Midbrain (tissue), 1 donor: ENCODE results near the gene OSBPL10.

Experiments used
- DNase-seq: peaks from one replicate; lab custom pipeline; 2025; lab: John Stamatoyannopoulos, UW

Gene OSBPL10

GRCh38 chr3:31988271-31988670, 7.2 kb upstream of the OSBPL10 start:
- DNase-seq, result no peak

DNA sequence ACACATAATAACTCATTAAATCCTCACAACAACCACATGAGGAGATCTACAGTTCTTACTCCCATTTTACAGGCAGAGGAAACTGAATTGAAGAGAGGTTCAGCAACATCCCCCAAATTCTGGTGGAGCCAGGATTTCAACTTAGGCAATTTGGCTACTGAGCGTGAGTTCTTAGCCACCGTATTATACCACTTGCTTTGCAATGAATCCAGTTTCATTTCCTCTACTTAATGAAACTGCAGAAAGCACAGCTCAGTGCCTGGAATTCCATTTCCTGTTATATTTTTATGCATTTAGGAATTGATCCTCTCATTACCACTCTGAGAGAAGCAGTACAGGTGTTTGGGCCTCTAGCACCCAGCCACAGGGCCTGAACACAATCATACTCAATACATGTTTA, 4.8 kb upstream of the OSBPL10 start:
- DNase-seq, result no peak

- no peak for DNase-seq
These were observed 3.3 kb upstream of the OSBPL10 start for GRCh38 chr3:31984321-31984720.

DNA sequence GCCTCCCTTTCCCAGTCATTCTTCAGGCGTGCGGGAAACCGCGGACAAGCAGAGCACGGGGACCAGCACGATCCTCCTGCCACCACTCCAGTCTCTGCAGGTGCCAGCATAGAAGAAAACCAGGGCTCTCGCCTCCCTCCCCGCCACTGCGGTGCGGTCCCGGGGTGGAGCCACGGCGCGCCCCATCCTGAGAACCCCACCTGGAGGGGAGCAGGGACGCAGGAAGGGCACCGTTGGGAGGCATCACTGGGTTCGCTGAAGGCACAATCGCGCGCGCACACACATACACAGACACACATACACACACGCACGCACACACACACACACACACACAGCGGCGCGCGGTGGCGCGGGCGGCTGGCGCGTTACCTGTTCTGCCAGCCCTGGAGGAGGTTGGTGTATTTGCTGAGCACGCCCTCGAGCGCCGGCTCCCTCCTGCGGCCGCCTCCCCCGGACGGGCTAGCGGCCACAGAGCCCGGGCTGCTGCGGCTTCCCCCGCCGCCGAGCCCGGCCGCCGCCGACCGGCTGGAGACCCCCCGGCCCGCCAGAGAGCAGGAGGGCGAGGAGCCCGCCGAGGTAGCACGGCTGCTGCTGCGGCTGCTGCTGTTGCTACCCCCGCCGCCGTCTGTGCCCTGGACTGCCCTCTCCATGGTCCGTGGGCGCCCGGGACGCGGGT, 394 bp downstream of the OSBPL10 start:
- no peak for DNase-seq

GRCh38 chr3:31979001-31979697, 1.9 kb downstream of the OSBPL10 start:
- no peak for DNase-seq

DNA sequence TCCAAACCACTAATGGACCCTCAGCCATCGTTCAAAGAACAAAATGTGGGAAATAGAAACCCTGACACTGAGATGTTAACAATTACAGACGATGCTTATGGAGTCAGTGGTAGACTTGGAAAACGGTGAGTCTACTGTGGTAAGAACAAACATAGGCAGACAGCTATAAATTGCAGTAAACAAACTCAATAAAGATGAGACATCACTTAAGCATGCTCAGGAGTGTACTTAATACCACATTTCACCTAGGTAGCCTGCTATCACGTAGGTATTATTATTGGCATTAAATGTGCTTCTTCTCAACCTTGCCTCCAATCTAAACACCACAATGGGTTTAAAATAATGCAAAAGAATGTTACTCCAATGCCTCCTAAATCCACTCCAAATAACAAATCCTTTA, 2.5 kb downstream of the OSBPL10 start:
- no peak for DNase-seq

GRCh38 chr3:31977736-31978135, 3.3 kb downstream of the OSBPL10 start:
- no peak for DNase-seq

DNA sequence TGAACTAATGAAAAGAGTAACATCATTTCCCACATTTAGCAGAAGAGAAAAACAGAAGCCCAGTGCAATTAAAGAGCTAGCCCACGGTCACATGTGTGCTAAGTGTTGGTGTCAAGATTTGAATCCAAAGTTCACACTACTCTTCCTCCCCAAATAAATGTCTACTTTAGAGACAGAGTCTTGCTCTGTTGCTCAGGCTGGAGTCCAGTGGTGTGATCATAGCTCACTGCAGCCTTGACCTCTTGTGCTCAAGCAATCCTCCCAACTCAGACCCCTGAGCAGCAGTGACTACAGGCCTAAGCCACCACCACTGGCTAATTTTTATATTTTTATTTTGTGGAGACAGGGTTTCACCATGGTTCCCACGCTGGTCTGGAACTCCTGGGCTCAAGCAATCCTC, 4.8 kb downstream of the OSBPL10 start:
- DNase-seq, result no peak

GRCh38 chr3:31974964-31975363, 6.1 kb downstream of the OSBPL10 start:
- DNase-seq, result no peak

- no peak for DNase-seq
These were observed 6.6 kb downstream of the OSBPL10 start for GRCh38 chr3:31974471-31974870.

GRCh38 chr3:31973837-31974236, 7.2 kb downstream of the OSBPL10 start:
- DNase-seq, result no peak

GRCh38 chr3:31973081-31973480, 8.0 kb downstream of the OSBPL10 start:
- DNase-seq, result no peak

DNA sequence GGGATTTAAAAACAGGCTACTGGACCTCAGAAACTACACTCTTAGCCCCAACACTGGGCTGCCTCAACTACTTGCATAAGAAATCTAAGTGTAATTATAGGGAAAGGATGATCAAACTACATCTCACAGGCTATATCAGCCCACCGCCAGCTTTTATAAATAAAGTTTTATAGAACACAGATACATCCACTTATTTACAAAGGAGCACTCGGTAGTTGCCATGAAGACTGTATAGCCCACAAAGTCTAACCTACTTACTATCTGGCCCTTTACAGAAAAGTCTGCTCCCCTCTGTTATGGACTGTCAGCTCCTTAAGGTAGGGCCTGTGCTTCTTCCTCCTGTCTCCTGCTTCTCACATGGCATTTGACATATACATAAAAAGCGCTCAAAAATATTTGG, 9.5 kb downstream of the OSBPL10 start:
- DNase-seq, result no peak

DNA sequence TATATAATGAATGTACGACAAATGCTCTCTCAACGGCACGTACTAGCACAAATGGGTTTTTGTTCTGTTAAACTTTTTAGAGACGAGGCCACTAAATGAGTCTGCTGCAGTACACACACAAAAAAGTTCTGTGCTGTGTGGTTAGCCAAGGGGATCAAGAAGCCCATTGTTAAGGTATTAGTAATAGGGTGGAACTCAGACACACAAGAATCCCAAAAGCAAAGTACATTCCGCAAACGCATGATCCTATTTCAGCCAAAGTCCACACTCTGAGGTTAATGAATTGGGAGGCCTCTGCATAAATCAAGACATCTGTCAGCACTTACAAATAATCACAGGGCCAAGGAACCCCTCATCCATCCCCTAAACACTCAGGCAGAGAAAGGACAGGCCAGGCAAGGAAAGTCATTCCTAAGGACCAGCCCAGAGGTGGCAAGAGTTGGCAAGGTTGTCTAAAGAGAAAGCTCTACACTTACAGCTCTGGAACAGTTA, 12.1 kb downstream of the OSBPL10 start:
- no peak for DNase-seq

GRCh38 chr3:31968369-31968926, 12.6 kb downstream of the OSBPL10 start:
- no peak for DNase-seq

GRCh38 chr3:31967592-31967991, 13.5 kb downstream of the OSBPL10 start:
- no peak for DNase-seq

DNA sequence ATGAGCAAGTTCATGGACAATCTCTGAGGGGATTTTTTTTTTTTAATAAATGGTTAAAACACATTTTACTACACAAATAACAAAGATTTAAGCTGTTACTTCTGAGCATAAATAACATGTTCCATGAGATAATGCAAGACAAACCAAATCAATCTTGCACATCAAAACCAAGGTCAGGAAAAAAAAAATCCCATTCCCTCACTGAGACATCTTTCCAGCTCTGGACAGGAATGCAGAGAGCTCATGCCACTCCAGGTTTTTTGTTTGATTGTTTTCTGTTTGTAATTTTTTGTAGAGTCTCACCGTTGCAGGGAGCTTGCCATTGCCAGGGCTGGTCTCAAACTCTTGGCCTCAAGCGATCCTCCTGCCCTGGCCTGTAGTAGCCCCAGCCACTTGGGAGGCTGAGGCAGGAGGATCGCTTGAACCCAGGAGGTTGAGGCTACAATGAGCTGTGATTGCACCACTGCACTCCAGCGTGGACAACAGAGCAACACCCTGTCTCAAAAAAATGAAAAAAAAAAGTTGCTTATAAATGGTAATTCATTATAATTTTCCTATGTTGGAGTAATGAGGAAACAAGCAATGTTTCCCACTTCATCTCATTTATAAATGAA, 14.0 kb downstream of the OSBPL10 start:
- DNase-seq, result no peak

DNA sequence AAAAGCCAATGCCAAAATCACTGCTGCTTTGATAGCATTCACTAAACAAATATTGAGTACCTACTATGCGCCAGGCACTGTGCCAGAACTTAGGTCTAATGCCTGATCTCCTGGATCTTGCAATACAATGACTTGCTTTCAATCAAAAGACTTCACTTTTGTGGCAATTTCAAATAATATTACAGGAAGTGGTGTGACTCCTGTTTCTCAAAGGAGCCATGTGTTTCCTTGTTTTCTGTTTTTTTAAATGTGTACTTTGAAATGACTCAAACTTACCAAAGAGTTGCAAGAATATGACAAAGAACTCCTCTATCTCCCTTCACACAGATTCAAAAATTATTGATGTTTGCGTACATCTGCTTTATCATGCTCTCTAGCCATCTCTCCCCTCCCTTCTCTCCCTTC, 18.3 kb downstream of the OSBPL10 start:
- DNase-seq, result no peak

GRCh38 chr3:31960793-31961431, 20.1 kb downstream of the OSBPL10 start:
- no peak for DNase-seq

GRCh38 chr3:31959951-31960792, 20.9 kb downstream of the OSBPL10 start:
- no peak for DNase-seq

GRCh38 chr3:31959251-31959650, 21.8 kb downstream of the OSBPL10 start:
- no peak for DNase-seq
